HL-60 (cell line): ENCODE measurements around the gene ATP2B2.

Source experiments
- DNase-seq, 2 experiments: peaks; one replicate each; pipeline ENCODE4 v3.0.0-alpha.2; 2010 to 2020; ENCODE audit warnings: low read depth in 1 of 2, low spot score in 1 of 2
- H3K27ac ChIP-seq: fragments of 250-450 bp; sonication (Bioruptor Pico); replicated peaks from 2 replicates; pipeline ENCODE4 v1.5.1; 2020; ENCODE audit warnings: mild to moderate bottlenecking, moderate library complexity
- H3K27me3 ChIP-seq: fragments of 250-450 bp; sonication (Bioruptor Pico); 2 replicates; pipeline ENCODE4 v1.5.1; 2021; ENCODE audit warnings: mild to moderate bottlenecking, moderate library complexity; ENCODE audit not compliant: insufficient read depth, poor library complexity, severe bottlenecking
- H3K4me3 ChIP-seq: replicated peaks from 2 replicates; pipeline ENCODE4 v1.5.1; 2011; ENCODE audit warnings: mild to moderate bottlenecking, control low read depth, low read length; ENCODE audit not compliant: insufficient read depth
- GABPA ChIP-seq: IDR thresholded peaks from 2 replicates; pipeline ENCODE4 v1.6.1; 2012; ENCODE audit warnings: low read depth
- POLR2AphosphoS5 ChIP-seq: IDR thresholded peaks from 2 replicates; pipeline ENCODE4 v1.6.1; 2012; ENCODE audit warnings: low read depth
- SPI1 ChIP-seq: IDR thresholded peaks from 2 replicates; pipeline ENCODE4 v1.6.1; 2012; ENCODE audit warnings: low read depth, mild to moderate bottlenecking, borderline replicate concordance
- TF ChIP-seq, protein P1 (sequence below): IDR thresholded peaks from one replicate; pipeline ENCODE4 v1.5.1; 2011; ENCODE audit warnings: low read length, control low read depth, inconsistent platforms; ENCODE audit not compliant: insufficient read depth
- TF ChIP-seq, protein P2 (sequence below): IDR thresholded peaks from 2 replicates; pipeline ENCODE4 v1.6.1; 2012; ENCODE audit warnings: low read depth; ENCODE audit not compliant: insufficient replicate concordance

Gene ATP2B2

DNA sequence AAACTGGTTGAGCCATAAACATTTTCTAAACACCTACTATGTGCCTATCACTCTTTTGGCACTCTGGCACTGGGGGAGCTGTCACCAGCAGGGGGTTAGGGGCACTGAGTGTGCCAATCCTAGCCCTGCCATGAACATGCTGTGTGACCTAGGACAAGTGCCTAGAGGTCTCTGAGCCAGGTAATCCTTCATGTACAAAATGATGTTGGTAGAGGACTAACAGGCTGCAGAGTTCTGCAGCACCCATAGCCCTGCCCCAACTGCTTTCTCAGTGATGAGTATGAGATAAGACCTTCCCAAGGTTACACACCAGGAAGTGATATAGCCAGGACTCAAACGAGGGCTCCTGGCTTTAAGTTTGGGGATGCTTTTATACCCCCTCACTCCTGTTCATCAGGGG, 99.6 kb downstream of the ATP2B2 start:
- H3K4me3 ChIP-seq, result no peak overlapping the region
- no peak for DNase-seq
- no peak overlapping the region for H3K27ac ChIP-seq
- TF ChIP-seq POLR2AphosphoS5 (no peak), GABPA (no peak), SPI1 (no peak)
- TF ChIP-seq, protein P1, sequence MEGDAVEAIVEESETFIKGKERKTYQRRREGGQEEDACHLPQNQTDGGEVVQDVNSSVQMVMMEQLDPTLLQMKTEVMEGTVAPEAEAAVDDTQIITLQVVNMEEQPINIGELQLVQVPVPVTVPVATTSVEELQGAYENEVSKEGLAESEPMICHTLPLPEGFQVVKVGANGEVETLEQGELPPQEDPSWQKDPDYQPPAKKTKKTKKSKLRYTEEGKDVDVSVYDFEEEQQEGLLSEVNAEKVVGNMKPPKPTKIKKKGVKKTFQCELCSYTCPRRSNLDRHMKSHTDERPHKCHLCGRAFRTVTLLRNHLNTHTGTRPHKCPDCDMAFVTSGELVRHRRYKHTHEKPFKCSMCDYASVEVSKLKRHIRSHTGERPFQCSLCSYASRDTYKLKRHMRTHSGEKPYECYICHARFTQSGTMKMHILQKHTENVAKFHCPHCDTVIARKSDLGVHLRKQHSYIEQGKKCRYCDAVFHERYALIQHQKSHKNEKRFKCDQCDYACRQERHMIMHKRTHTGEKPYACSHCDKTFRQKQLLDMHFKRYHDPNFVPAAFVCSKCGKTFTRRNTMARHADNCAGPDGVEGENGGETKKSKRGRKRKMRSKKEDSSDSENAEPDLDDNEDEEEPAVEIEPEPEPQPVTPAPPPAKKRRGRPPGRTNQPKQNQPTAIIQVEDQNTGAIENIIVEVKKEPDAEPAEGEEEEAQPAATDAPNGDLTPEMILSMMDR, result no peak
- TF ChIP-seq, protein P2, sequence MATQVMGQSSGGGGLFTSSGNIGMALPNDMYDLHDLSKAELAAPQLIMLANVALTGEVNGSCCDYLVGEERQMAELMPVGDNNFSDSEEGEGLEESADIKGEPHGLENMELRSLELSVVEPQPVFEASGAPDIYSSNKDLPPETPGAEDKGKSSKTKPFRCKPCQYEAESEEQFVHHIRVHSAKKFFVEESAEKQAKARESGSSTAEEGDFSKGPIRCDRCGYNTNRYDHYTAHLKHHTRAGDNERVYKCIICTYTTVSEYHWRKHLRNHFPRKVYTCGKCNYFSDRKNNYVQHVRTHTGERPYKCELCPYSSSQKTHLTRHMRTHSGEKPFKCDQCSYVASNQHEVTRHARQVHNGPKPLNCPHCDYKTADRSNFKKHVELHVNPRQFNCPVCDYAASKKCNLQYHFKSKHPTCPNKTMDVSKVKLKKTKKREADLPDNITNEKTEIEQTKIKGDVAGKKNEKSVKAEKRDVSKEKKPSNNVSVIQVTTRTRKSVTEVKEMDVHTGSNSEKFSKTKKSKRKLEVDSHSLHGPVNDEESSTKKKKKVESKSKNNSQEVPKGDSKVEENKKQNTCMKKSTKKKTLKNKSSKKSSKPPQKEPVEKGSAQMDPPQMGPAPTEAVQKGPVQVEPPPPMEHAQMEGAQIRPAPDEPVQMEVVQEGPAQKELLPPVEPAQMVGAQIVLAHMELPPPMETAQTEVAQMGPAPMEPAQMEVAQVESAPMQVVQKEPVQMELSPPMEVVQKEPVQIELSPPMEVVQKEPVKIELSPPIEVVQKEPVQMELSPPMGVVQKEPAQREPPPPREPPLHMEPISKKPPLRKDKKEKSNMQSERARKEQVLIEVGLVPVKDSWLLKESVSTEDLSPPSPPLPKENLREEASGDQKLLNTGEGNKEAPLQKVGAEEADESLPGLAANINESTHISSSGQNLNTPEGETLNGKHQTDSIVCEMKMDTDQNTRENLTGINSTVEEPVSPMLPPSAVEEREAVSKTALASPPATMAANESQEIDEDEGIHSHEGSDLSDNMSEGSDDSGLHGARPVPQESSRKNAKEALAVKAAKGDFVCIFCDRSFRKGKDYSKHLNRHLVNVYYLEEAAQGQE, result no peak
- H3K27me3 ChIP-seq, result no peaks in the 10 kb centered on the region

DNA sequence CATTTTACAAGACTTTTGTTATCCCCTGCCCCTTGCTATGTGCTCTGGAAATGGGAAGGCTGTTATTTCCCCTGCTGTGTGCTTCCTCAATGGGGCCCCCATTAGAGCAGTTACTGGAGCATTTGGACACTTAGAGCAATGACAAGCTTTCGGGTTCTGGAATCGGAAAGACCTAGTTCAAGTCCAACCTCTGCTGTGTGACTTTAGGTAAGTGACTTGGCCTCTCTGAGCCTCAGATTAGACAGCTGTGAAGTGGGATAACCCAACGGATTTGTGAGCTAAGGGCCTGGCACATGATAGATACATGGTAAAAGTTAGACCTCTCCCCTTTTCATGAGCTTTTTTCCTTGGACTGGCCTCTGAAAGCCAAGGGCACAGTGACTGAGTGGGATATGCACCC, 100.5 kb downstream of the ATP2B2 start:
- no peak for DNase-seq
- no peak overlapping the region for H3K4me3 ChIP-seq
- no peak overlapping the region for H3K27ac ChIP-seq
- TF ChIP-seq, protein P2, result no peak
- TF ChIP-seq POLR2AphosphoS5 (no peak), GABPA (no peak), SPI1 (no peak)
- TF ChIP-seq, protein P1, result no peak
- H3K27me3 ChIP-seq, result no peaks in the 10 kb centered on the region

DNA sequence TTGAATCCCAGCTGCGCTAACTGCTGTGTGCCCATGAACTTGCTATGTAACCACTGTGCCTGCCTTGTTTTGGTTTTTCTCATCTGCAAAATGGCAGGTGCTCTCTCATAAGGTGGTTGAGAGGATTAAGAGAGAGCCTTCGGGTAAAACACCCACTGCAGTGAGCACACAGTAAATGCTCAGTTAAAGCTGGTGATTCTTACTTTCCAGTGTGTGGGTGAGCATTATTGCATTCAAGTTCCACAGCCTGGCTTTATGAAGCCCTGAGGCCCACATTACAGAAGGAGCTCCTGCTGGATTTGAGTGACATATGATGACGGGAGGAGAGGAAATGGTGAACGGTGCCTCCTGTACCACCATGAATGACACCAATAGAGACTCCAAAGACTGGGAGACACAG, 101.0 kb downstream of the ATP2B2 start:
- Histone ChIP-seq H3K4me3 (no peak overlapping the region), H3K27ac (no peak overlapping the region), H3K27me3 (no peaks in the 10 kb centered on the region)
- no peak for TF ChIP-seq POLR2AphosphoS5
- no peak for TF ChIP-seq GABPA
- DNase-seq, result no peak

DNA sequence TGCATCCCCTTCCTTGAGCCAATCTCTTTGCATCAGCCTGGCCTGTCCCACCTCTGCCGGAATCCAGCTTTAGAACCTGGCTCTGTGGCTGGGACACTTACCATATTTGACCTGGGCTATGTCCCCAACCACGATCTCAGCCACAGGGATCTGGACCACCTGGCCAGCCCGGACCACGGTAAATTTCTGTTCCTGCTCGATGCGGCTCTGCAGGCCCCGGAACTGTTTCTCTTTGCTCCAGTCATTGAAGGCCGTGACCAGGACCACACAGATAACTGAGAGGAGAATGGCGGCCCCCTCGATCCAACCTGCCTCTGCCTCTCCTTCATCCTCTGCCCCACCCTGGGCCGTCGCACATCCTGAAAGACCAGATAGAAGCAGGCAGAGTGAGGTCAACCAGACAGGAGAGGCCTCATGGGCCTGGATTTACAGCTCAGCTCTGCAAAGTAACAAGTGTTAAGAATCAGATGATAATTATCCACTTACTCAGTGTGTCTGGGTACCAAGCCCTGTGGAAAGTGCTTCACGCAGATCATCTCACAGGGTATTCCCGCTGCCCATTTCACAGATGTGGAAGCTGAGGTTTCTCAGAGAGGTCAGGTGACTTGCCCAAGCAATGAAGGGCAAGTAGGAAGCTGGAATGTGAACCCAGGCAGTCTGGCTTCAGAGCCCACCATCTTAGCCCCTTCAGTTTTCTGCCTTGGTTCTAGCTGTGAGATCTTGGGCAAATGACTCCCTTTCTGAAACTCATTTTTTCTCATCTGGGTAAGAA, 103.2 kb downstream of the ATP2B2 start:
- H3K4me3 ChIP-seq, result no peak overlapping the region
- DNase-seq, result no peak
- TF ChIP-seq GABPA, result no peak
- TF ChIP-seq, protein P2, result no peak
- TF ChIP-seq POLR2AphosphoS5, result no peak
- no peak for TF ChIP-seq SPI1
- TF ChIP-seq, protein P1, result no peak
- H3K27me3 ChIP-seq, result no peaks in the 10 kb centered on the region
- H3K27ac ChIP-seq, result no peak overlapping the region
